CD4-positive, alpha-beta T cell (primary cell): ENCODE data around the gene B4GALT1. TPM values are rescaled to one million over a fixed set of nuclear protein-coding genes. Genes with fewer than 3 reads are reported as not detected.

Source experiments
- ATAC-seq: fragments of 200-7000 bp; cut with Tn5 transposase; one replicate; pipeline ENCODE4 v1.10.0; 2022; ENCODE audit warnings: mild to moderate bottlenecking; ENCODE audit not compliant: poor library complexity
- CTCF ChIA-PET: fragments of 350-600 bp; sonication (Branson Sonifier 250); formaldehyde crosslinking; loops from one replicate; lab custom pipeline; 2021; ENCODE audit warnings: antibody characterized with exemption, inconsistent platforms; lab: Charles Lee
- POLR2A ChIA-PET: fragments of 350-600 bp; sonication (Branson Sonifier 250); formaldehyde crosslinking; loops from one replicate; lab custom pipeline; 2021; ENCODE audit warnings: antibody characterized with exemption, inconsistent platforms; lab: Charles Lee
- DNase-seq, 14 experiments: peaks; one replicate each; pipeline ENCODE4 v3.0.0-alpha.2; 2013 to 2020; ENCODE audit warnings: mixed read lengths in 2 of 14
- H3K27ac ChIP-seq, 2 donors: one replicate each; pipeline versions ENCODE4 v1.5.1 to v1.7.0; 2013; ENCODE audit warnings: low read length in 2 of 2, low read depth in 1 of 2, mild to moderate bottlenecking in 1 of 2
- H3K27me3 ChIP-seq, 2 experiments: 1 replicate in 1 of 2; 2 replicates in 1 of 2; pipeline versions ENCODE4 v1.6.1 to v1.7.0; 2013; ENCODE audit warnings: low read length in 2 of 2, control low read depth in 1 of 2, mild to moderate bottlenecking in 1 of 2, moderate library complexity in 1 of 2; ENCODE audit not compliant: insufficient read depth in 2 of 2, control insufficient read depth in 1 of 2
- H3K36me3 ChIP-seq: one replicate; pipeline ENCODE4 v1.6.1; 2013; ENCODE audit warnings: low read length, control low read depth; ENCODE audit not compliant: insufficient read depth
- H3K4me1 ChIP-seq: one replicate; pipeline ENCODE4 v1.6.1; 2013; ENCODE audit warnings: low read length, control low read depth; ENCODE audit not compliant: insufficient read depth
- H3K4me3 ChIP-seq: one replicate; pipeline ENCODE4 v1.5.1; 2013; ENCODE audit warnings: mild to moderate bottlenecking, low read length, moderate library complexity
- H3K9me3 ChIP-seq, 2 experiments: 1 replicate in 1 of 2; 2 replicates in 1 of 2; pipeline versions ENCODE4 v1.6.1 to v1.7.0; 2013; ENCODE audit warnings: low read length in 2 of 2, mild to moderate bottlenecking in 2 of 2, control low read depth in 1 of 2, moderate library complexity in 1 of 2; ENCODE audit not compliant: control insufficient read depth in 1 of 2, insufficient read depth in 1 of 2
- H3K27ac Mint-ChIP-seq: one replicate; pipeline ENCODE4 v1.8.0; 2020; ENCODE audit warnings: mixed read lengths
- H3K27me3 Mint-ChIP-seq: one replicate; pipeline ENCODE4 v1.8.0; 2021; ENCODE audit warnings: mixed read lengths
- H3K36me3 Mint-ChIP-seq: one replicate; pipeline ENCODE4 v1.8.0; 2021; ENCODE audit warnings: low read depth, mixed read lengths
- H3K4me1 Mint-ChIP-seq: one replicate; pipeline ENCODE4 v1.8.0; 2021; ENCODE audit warnings: low read depth, mixed read lengths
- H3K4me3 Mint-ChIP-seq: one replicate; pipeline ENCODE4 v1.8.0; 2020; ENCODE audit warnings: mild to moderate bottlenecking, mixed read lengths
- H3K9me3 Mint-ChIP-seq: one replicate; pipeline ENCODE4 v1.8.0; 2020; ENCODE audit warnings: mixed read lengths
- intact Hi-C, 2 experiments: fragments of 100-400 bp; cut with DNase I in 1 of 2; cut with micrococcal nuclease in 1 of 2; formaldehyde crosslinking; loops; one replicate each; pipeline versions ENCODE4 v1.15.1 to v1.9.0; 2023 to 2025; cut with DNase I, micrococcal nuclease
- total RNA-seq, 174 experiments: library from RNA in 2 of 174; stranded (reverse) in 2 of 174; gene quantifications; one replicate each; pipeline ENCODE4 v1.2.3 and lab custom pipeline; 2021 to 2026
- TF ChIP-seq, protein P1 (sequence below): fragments of 200-600 bp; IDR thresholded peaks from one replicate; pipeline ENCODE4 v1.8.0; 2022; ENCODE audit warnings: antibody characterized with exemption, mild to moderate bottlenecking

Gene B4GALT1
- total RNA-seq, 2 experiments from 2014 or later, result 74.7 to 77.0 TPM

DNA sequence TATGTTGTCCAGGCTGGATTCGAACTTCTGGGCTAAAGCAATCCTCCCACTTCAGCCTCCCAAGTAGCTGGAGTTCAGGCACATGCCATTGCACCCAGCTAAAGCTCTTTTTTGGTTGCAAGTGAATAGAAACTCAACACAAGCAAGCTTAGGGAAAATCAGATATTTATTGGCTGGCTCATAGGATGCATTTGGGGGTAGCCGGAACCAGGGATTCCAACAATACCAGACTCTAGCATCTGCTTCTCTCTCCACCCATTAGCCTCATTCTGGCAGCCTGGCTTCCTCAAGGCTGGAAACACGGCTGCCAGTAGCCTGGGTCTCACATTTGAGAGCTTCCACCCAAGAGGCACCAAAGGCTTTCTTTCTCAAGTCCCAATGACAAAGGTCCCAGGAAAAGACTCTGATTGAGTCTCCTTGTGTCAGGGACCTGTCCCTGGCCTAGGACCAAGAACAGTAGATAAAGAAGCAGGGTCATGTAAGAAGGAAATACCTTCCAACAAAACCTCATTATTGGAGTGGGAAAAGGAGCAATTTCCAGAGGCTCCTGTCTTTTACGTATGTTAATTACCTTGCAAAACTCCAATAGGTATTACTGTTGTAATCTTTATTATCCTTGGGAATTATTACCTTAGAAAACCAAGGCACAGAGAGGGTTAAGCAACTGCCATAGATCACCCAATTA lies 23.0 kb upstream of the B4GALT1 start:
- intact Hi-C loops, result no loop called here

GRCh38 chr9:33189331-33189791 lies 22.2 kb upstream of the B4GALT1 start:
- TF ChIP-seq, protein P1, sequence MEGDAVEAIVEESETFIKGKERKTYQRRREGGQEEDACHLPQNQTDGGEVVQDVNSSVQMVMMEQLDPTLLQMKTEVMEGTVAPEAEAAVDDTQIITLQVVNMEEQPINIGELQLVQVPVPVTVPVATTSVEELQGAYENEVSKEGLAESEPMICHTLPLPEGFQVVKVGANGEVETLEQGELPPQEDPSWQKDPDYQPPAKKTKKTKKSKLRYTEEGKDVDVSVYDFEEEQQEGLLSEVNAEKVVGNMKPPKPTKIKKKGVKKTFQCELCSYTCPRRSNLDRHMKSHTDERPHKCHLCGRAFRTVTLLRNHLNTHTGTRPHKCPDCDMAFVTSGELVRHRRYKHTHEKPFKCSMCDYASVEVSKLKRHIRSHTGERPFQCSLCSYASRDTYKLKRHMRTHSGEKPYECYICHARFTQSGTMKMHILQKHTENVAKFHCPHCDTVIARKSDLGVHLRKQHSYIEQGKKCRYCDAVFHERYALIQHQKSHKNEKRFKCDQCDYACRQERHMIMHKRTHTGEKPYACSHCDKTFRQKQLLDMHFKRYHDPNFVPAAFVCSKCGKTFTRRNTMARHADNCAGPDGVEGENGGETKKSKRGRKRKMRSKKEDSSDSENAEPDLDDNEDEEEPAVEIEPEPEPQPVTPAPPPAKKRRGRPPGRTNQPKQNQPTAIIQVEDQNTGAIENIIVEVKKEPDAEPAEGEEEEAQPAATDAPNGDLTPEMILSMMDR, result no peak
- H3K27me3 ChIP-seq, result no peaks in the 10 kb centered on the region
- ATAC-seq (no peak), DNase-seq (no peak)
- H3K4me3 ChIP-seq, result no peak overlapping the region
- no peaks in the 10 kb centered on the region for H3K36me3 Mint-ChIP-seq
- H3K36me3 ChIP-seq, result no peaks in the 10 kb centered on the region
- no peaks in the 10 kb centered on the region for H3K4me1 ChIP-seq
- no peaks in the 10 kb centered on the region for H3K27me3 Mint-ChIP-seq
- no peak overlapping the region for H3K4me3 Mint-ChIP-seq
- no peaks in the 10 kb centered on the region for H3K4me1 Mint-ChIP-seq
- POLR2A ChIA-PET, result interaction anchor here (0.9 kb wide), 1 partner anchor 10 kb away, joined by 3 read pairs; no protein-coding TSS in a partner anchor
- H3K9me3 Mint-ChIP-seq, result no peaks in the 10 kb centered on the region
- no peaks in the 10 kb centered on the region for H3K9me3 ChIP-seq
- CTCF ChIA-PET, result no interaction called here
- no peak overlapping the region for H3K27ac ChIP-seq
- intact Hi-C loops, result no loop called here
- no peak overlapping the region for H3K27ac Mint-ChIP-seq

More for the DNA sequence above, 23.0 kb upstream of the B4GALT1 start:
- no peak overlapping the region for H3K27ac Mint-ChIP-seq
- H3K27ac ChIP-seq, result no peak overlapping the region
- H3K4me3 Mint-ChIP-seq, result no peak overlapping the region
- ATAC-seq (no peak), DNase-seq (no peak)
- no peaks in the 10 kb centered on the region for H3K27me3 ChIP-seq
- no peaks in the 10 kb centered on the region for H3K36me3 Mint-ChIP-seq
- H3K4me3 ChIP-seq, result no peak overlapping the region
- TF ChIP-seq, protein P1, result no peak
- ChIA-PET POLR2A (no interaction called here), CTCF (no interaction called here)
- no peaks in the 10 kb centered on the region for H3K27me3 Mint-ChIP-seq
- no peaks in the 10 kb centered on the region for H3K4me1 ChIP-seq
- no peaks in the 10 kb centered on the region for H3K36me3 ChIP-seq
- H3K9me3 ChIP-seq, result no peaks in the 10 kb centered on the region
- no peaks in the 10 kb centered on the region for H3K4me1 Mint-ChIP-seq
- no peaks in the 10 kb centered on the region for H3K9me3 Mint-ChIP-seq

DNA sequence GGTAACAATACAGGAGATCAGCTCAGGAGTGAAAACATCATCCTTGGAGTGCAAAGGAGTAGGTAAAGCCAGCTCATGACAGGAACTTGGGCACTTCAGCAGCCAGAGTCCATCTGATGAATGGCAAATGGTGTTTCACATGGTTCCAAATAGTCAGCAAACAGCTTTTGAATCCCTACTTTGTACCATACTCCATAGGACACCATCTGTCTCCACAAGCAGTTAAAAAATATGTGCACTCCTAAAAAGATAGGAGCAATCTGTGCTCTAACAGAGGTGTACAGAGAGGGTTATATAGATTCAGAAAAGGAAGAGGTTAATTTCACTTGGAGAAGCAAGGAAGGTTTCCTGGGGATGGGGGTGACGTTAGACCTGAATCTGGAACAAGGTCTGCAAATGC lies 21.6 kb upstream of the B4GALT1 start:
- TF ChIP-seq, protein P1, result no peak
- intact Hi-C loops, result no loop called here
- POLR2A ChIA-PET, result interaction anchor here (0.9 kb wide), 1 partner anchor 9 kb away, joined by 3 read pairs; no protein-coding TSS in a partner anchor

More for the DNA sequence above, 21.6 kb upstream of the B4GALT1 start:
- Histone ChIP-seq H3K4me1 (no peaks in the 10 kb centered on the region), H3K4me3 (no peak overlapping the region), H3K36me3 (no peaks in the 10 kb centered on the region), H3K9me3 (no peaks in the 10 kb centered on the region), H3K27me3 (no peaks in the 10 kb centered on the region), H3K27ac (no peak overlapping the region)
- Mint-ChIP-seq H3K4me3 (no peak overlapping the region), H3K9me3 (no peaks in the 10 kb centered on the region), H3K27ac (no peak overlapping the region), H3K36me3 (no peaks in the 10 kb centered on the region), H3K27me3 (no peaks in the 10 kb centered on the region), H3K4me1 (no peaks in the 10 kb centered on the region)
- no peak for DNase-seq
- no peak for ATAC-seq
- CTCF ChIA-PET, result no interaction called here
